HG03521 (cell line): ENCODE results near the gene SH3RF2.
A peak's percentile ranks its signal among the peaks of the same experiment; 100 is the strongest.

Experiments used
- ATAC-seq: cut with Tn5 transposase; IDR thresholded peaks from one replicate; pipeline ENCODE4 v1.9.1; 2021; ENCODE audit warnings: mild to moderate bottlenecking, moderate library complexity; ENCODE audit not compliant: unreplicated experiment

The SH3RF2 gene

DNA sequence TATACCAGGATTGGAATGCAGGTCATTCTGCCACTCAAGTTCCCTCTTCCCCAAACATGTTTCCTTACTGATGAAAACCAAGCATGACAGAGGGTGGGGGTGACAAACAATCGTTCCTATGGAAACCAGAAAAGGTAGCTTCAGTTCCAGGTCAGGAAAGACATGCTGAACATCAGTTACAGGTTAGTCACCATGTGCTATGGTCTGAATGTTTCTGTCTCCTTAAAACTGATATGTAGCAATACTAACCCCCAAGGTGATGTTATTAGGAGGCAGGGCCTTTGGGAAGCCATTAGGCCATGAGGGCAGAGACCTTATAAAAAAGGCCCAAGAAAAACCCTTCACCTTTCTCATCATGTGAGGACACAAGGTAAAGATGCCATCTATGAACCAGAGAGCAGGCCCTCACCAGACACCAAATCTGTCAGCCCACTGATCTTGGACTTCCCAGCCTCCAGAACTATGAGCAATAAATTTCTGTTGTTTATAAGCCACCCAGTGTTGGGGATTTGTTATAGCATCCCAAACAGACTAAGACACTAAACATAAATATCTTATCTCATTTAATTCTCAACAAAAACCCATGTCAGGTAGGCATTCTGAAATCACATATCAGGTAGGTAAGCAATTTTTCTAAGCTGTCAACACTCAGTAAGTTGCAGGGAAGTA is 15.7 kb upstream of the SH3RF2 start:
- ATAC-seq: no peak

DNA sequence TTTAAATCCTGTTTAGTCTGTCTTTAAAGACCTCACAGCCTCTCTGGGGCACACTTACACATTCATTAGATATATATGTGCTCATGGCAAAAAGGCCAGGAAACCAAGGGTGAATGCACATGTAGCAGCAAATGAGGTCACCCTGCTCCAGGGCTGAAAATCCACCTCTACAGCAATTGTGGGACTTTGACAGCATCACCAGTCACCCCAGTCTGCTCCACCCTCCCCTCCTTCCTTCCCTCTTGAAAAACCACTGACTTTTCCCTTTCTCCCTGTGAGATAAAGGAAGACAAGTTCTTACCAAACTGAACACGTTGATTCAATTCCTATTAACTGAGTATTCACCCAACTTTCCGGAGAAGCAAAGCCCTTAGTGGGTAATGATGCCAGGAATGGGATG is 15.2 kb upstream of the SH3RF2 start:
- ATAC-seq: no peak

DNA sequence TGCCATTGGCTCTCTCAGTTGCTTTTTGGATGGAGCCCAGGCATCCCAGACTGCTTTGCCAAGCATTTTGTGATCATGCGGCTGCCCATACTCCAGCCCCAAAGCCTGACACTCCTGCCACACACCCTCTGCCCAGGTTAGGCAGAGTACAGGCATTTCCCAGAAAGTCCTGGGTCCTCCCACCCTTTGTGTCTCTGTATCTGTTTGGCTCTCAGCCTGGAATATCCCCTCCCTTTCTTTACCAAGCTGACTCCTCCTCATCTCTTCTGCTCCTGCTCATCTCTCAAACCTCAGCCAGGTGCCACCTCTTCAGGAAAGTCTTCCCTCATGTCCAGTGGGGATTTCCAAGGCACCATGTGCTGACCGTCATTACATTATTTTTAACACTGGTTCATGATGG is 14.3 kb upstream of the SH3RF2 start:
- no peak for ATAC-seq

DNA sequence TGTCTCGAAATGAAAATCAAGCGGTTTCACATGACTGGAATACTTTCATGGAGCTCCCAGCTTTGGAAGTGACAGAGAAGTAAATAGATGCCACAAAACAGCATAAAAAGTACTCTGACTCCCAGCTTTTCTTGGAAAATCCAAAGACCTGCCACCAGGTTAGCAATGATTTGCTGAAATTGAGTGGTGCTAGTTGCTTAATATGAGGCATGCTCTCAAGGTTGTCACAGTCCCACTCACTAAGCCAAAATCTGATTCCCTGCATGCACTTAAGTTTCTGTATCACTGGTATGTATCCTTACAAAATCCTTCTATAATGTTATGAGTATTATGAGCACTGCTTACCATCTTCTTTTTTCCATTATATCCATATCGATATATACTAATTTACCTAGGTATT is 13.0 kb upstream of the SH3RF2 start:
- no peak for ATAC-seq

DNA sequence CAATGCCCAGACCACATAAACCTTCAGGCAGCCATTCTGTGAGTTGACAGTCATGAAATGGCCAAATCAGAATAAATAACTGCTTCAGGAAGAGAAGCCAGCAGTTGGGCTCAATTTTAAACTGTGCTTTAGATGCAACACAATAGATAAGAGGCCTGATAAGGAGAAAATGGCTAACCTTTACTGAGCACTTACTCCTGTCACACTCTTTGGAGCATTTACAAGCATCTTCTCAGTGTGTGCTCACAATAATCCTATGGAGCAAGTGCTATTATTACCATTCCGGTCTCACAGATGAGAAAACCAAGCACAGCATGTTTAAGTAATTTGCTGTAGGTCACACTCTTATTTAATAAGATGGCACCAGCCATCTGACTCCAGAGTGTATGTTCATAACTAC is 11.5 kb upstream of the SH3RF2 start:
- no peak for ATAC-seq

DNA sequence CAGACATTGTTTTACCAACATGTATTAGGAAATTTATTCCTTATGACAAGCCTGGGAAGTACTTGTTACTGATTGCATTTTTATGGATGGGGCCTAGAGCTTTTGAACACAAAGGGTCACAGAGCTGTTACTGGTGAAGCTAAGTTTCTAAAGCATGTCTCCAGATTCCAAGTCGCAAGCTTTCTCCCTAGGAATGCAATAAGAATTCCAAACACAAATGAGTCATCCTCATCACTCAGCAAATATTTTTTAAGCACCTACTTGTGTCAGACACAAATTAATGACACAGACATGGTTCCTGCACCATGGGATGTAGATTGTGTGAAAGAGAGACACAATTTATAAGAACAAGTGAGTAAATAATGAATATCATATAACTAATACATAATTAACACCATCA is 11.0 kb upstream of the SH3RF2 start:
- ATAC-seq: no peak

DNA sequence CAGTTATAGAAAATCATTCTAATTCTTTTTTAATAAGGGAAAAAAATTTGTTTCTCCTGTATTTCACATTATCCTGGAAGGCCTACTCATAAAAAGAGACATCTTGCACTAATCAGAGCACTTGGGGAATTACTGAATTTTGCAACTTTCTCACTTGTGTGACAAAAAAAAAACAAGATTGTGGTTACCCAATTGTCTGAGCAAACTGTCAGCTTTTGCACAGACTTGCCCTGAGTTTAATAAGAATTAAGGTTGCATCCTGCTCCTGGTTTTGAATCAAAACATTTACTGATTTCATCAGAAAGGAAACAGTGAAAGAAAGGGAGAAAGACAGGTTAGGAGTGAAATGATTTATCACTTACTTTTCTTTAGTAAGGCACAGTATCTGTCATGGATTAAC is 10.6 kb upstream of the SH3RF2 start:
- ATAC-seq: no peak

DNA sequence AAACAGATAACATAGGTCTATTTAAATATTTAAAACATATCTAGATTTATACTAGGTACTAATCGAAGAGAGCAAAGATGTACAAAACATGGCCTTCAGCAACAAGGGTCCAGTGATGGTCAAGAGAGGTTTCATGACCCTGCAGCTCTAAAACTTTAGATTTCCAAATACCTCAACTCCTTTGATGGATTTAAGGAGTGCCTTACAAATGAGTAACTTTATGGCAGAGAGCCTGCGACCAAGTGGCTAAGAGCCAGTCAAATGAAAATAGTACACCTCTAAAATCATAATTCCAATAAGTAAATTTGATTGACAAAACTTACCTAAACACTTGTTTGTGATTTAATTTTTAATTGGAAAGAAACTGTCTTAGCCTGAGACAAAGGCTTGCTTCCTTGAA is 4.7 kb upstream of the SH3RF2 start:
- ATAC-seq: no peak

DNA sequence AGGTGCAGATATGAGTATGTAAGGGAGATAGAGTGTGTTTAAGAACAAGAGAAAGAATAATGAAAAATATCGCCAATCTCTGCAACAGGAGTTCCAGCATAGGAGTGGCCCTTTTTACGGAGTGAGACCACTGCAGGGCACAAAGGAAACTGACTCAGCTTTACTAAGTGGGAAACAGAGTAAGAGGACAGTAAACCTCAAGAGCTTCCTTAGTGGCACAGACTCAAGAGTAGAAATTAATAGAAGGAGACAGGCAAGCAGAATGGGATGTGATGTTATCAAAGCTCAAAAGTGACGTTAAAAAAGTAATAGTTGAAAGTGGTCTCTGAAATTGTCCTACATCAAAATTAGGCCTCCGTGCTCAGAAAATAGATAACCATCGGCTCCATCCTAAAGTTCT is 2.1 kb upstream of the SH3RF2 start:
- ATAC-seq: no peak

DNA sequence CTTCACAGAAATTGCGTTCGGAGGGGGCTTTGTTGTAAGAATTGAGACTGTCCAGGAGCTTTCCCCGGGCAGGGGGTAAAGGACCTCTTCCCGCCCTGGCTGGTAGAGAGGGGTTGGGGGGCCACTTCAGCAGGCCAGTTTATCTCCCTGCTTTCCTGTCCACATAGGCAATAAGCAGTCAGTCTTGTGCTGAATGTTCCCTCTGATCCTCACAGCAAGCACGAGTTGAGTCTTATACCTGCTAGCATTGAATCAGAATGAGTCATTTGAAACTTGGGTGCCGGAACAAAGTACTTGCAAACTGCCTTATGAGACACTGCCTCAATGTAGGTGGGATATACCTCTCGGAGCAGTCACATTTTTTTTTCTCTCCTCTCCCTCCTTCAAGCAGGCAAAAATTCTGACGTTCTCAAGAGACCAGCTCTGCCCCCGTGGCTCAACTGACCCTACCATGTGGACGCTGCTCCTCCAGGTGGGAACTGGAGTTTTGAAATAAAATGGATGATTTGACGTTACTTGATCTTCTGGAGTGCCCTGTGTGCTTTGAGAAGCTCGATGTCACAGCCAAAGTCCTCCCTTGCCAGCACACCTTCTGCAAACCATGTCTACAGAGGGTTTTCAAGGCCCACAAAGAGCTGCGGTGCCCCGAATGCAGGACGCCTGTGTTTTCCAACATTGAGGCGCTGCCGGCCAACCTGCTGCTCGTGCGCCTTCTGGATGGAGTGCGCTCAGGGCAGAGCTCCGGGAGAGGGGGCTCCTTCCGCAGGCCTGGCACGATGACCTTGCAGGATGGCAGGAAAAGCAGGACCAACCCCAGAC is 1.3 kb downstream of the SH3RF2 start:
- ATAC-seq: peak; percentile 42

DNA sequence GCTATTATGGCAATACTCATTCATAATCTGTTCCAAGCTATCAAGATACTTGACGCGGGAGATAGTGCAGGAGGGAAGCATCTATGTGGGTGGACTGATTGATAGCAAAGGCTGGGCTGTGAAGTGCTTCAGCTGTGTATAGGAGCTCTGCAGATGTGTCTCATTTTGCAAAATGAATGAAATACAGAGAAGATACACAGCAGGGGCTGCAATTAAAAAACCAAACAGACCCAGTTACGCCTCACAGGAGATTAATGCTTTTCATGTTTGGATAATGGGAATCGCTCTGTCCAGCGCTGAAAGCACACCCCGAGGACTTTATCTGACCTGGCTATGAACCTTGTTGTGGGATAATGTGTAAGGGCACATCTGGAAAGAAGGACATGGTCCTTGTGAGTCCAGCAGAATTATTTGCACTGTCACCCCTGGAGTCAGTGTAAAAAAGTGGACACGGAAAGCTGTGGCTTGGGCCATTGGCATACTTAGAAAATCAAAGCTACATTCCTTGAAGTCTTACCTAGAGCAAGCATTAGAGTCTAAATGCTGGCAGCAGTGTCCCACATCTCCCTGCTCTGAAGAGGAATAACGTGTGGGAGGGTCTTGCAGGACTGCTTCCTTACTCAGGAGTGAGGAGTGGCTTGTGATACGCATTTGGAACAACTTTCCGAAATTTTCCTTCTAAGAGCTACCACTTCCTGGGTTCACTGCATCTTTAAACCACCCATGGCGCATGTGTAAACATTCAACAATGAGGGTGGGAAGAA is 2.6 kb downstream of the SH3RF2 start:
- no peak for ATAC-seq

DNA sequence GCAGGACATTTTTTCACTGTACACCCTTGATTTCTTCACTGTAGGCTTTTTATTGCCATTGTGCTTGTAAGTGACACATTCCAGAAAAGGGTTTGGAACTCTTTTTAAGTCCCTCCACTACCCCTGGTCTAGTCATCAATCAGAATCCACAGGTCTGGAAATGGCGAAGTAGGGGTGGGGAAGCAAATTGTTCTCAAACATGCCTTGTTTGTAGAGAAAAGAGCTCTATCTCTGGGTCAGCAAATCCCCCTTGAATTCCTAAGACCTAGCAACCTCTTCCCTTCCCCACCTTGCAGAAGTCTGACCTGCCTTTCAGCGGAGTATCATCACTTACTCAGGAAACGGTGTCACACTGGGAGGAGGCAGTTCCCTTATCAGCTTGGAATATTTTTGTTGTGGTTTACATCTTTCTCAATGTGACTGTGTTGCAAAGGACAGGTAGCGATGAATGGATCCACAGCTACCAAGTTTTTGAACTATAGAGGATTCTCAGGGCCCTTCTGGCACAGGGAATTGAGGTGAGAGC is 3.2 kb downstream of the SH3RF2 start:
- no peak for ATAC-seq

DNA sequence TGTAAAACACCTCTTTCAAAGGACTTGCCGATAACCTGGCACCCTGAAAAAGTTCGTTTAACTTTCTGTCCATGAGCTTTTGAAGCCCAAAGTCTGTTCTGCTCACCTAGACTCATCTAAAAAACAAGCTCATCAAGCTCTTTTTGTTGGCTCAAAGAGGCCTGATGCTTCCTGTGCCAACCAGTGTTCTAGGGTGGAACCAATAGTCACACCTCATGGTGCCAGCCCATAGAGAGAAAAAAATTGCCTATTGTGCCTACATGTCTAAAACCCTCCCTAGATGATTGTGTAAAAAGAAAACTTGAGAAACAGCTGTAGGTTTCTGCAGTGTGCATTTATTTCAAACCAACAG is 4.7 kb downstream of the SH3RF2 start:
- no peak for ATAC-seq

DNA sequence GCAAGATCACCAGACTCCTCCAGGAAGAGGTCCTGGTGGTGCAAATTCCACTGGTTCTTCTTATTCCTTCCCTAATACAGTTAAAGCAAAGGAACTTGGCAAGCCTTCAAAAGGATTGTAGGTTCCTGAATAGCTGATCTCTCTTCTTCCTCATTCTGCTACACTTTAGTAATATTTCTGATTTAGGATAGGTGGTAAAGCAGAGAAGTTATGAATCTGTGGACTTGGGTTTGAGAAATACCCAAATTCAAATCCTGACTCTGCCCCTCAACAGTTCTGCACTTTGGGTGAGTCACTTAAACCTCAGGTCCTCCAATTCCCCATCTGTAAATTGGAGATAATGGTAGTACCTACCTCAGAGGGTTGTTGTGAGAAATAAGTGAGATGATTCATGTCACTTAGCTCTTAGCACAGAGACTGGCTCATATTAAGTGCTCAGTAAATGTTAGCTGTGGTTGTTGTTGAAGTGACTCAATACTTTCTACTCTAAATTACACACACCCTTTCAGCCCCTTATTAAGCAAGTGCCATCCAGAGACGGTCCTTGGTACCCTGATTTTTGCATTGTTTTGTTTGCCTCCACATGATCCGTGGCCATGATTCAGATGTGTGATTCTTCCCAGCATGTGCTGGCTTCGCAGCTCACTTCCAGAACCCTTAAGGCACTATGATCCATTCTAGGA is 5.2 kb downstream of the SH3RF2 start:
- ATAC-seq: no peak

DNA sequence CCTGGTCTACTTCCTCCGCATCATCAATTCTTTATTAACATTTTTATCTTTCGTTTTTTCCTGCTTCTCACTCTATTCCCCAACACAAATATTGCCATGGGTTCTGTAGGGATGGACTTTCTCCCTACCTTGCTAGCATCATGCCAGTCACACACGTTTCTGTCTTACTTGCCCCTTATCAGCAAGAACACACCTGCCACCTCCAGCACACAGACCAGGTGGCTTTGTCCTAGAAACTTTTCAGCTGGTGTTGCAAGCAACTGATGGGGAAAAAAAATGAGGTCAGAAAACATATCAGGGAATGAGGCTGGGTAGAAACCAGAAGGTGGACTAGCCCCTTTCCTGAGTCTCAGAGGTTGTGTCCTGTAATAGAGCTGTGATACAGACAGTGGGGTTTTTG is 5.8 kb downstream of the SH3RF2 start:
- no peak for ATAC-seq

DNA sequence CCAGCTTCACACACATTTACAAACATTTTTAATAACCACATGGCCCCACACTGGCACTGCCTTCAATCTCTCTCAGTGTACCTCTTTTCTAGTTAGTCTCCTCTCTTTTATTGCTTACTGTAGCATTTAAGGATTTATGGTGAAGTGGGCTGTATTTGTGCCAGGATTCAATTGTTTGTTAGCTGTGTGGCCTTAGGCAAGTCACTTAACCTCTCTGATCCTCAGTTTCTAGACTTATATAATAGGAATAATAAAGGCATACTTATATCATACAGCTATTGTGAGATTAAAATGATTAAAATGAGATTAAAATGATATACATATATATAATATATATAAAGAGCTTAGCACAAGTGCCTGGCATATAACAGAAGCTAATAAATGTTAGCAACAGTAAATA is 6.4 kb downstream of the SH3RF2 start:
- no peak for ATAC-seq

DNA sequence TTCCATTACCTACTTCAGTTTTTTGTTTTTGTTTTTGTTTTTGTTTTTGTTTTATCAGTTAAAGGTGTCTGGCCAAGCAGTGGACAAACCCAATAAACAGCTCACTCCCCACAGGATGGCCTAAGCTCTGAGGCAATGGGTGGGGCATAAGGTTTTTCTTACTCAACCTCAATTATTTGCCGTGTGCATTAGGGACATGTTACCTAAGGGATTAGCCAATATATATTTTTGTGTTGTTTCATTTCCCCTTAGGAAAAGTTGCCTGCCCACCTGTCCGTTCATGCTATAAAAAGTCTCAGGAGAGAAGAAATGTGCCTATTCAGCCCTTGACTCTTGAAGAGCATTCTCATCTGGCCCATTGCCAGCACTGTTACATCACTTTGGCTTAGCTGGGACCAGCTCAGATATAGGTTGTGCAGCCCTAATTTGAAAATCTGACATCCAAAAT is 7.3 kb downstream of the SH3RF2 start:
- ATAC-seq: no peak

DNA sequence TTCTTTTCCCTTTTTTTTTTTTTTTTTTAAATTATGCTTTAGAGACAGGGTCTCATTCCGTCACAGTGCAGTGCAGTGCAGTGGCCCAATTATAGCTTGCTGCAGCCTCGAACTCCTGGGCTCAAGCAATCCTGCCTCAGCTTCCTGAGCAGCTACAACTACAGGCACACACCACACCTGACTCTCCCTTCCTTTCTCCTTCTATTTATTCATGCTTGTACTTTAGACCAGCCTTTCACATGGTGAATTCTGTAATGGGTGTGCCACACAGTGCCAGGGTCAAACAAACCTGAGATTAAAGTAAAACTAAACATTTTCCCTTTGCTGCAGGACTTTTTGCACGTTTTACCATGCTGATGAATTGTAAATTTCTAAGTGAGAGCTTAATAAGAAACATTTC is 8.0 kb downstream of the SH3RF2 start:
- no peak for ATAC-seq

DNA sequence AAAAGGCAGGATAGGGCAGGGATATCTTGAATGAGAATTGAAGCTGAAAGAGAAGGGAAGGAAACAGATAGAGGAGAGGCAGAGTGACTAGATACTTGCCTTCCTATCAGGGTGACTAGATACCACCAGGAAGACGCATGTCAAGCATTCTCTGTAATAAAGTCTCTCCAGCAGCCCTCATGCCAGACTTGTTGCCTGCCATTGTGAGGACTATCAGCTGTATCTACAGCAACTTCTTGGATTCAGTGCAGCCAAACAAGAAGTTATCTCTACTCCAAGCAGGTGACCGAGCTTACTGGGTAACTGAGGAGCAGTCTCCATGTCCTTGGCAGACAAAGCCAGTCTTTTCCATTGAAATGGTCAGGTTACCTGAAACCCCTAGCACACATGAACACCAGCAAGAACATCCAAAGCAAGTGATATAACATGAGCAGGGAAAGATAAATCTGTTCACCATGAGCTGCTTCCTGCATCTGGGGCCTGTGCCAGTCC is 9.3 kb downstream of the SH3RF2 start:
- ATAC-seq: no peak

DNA sequence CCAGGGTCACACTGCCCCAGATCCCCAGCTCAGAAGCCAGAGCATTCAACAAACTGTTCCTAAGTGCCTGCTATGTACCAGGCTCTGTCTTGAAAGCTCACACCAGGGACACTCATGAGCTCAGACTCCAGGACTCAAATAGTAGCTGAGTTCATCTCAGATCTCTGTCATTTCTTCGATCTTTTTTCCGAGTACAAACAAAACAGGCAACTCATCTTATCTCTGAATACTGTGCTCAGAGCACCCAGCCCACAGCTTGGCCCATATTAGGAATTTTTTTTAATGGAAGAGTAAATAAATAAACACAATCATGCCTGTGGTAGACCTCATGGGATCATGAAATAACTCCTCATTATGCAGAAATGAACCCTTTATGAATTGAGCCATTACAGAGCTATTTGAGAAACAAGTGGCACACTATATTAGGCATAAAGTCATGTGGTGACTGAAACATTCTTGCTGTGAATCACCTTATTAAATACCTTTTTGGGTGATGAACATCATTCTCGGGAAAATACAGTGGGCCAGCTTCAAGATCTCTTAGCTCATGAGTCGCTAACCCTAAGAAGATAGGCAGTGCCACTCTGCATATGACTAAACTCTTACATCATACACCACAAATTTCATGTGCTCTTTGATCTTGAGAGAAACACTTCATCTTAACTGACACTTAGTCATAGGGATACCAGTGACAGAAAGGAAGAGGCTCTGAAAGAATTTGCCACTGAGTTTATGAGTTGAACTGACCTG is 9.9 kb downstream of the SH3RF2 start:
- peak; percentile 60 for ATAC-seq
